GM18511 (cell line): ENCODE measurements around the gene PDGFC.
"Not testable (repeated sequence)": the region's sequence is repeated elsewhere in the genome, so short reads cannot be mapped to it uniquely, and the experiment has no call there.

Source experiments
- ATAC-seq: cut with Tn5 transposase; IDR thresholded peaks from one replicate; pipeline ENCODE4 v1.9.1; 2021; ENCODE audit warnings: mild to moderate bottlenecking, moderate library complexity; ENCODE audit not compliant: unreplicated experiment

Gene PDGFC

GRCh38 chr4:156909010-156909409, 62.6 kb downstream of the PDGFC start:
- no peak for ATAC-seq

GRCh38 chr4:156906325-156906724, 65.3 kb downstream of the PDGFC start:
- no peak for ATAC-seq

GRCh38 chr4:156901871-156902270, 69.7 kb downstream of the PDGFC start:
- ATAC-seq = no peak

- no peak for ATAC-seq
These were observed 73.1 kb downstream of the PDGFC start for GRCh38 chr4:156898373-156899117.

GRCh38 chr4:156896527-156896926, 75.1 kb downstream of the PDGFC start:
- ATAC-seq = no peak

- ATAC-seq = no peak
These were observed 77.4 kb downstream of the PDGFC start for GRCh38 chr4:156894234-156894633.

- no peak for ATAC-seq
These were observed 78.8 kb downstream of the PDGFC start for GRCh38 chr4:156892805-156893204.

GRCh38 chr4:156889616-156890594, 81.7 kb downstream of the PDGFC start:
- no peak for ATAC-seq

GRCh38 chr4:156888762-156889161, 82.8 kb downstream of the PDGFC start:
- no peak for ATAC-seq

GRCh38 chr4:156886481-156886880, 85.1 kb downstream of the PDGFC start:
- ATAC-seq = no peak

GRCh38 chr4:156885374-156885773, 86.2 kb downstream of the PDGFC start:
- ATAC-seq = no peak

GRCh38 chr4:156884183-156884582, 87.4 kb downstream of the PDGFC start:
- ATAC-seq = no peak

- no peak for ATAC-seq
These were observed 95.9 kb downstream of the PDGFC start for GRCh38 chr4:156875704-156876103.

- no peak for ATAC-seq
These were observed 96.5 kb downstream of the PDGFC start for GRCh38 chr4:156875055-156875454.

GRCh38 chr4:156873799-156874198, 97.8 kb downstream of the PDGFC start:
- no peak for ATAC-seq

GRCh38 chr4:156870861-156871260, 100.7 kb downstream of the PDGFC start:
- ATAC-seq = no peak

- ATAC-seq = no peak
These were observed 101.5 kb downstream of the PDGFC start for GRCh38 chr4:156870131-156870530.

- ATAC-seq = not testable (repeated sequence)
These were observed 105.5 kb downstream of the PDGFC start for GRCh38 chr4:156866088-156866487.

GRCh38 chr4:156865451-156865850, 106.1 kb downstream of the PDGFC start:
- ATAC-seq = no peak

GRCh38 chr4:156858071-156858470, 113.5 kb downstream of the PDGFC start:
- ATAC-seq = no peak

- no peak for ATAC-seq
These were observed 132.8 kb downstream of the PDGFC start for GRCh38 chr4:156838761-156839160.
